Measurements from ENCODE around the gene HAND2. TPM values are rescaled to one million over a fixed set of nuclear protein-coding genes. Genes with fewer than 3 reads are reported as not detected.

HAND2 gene
- not detected for total RNA-seq (ENCODE audit: unreplicated experiment)
- long read RNA-seq = 0 reads

GRCh38 chr4:173529477-173530325 is at the start of gene HAND2:
HAND2 (minus strand) TSS chr4:173530229; CDS start chr4:173529289, 940 bp downstream.
- TF ChIP-seq, protein P1, sequence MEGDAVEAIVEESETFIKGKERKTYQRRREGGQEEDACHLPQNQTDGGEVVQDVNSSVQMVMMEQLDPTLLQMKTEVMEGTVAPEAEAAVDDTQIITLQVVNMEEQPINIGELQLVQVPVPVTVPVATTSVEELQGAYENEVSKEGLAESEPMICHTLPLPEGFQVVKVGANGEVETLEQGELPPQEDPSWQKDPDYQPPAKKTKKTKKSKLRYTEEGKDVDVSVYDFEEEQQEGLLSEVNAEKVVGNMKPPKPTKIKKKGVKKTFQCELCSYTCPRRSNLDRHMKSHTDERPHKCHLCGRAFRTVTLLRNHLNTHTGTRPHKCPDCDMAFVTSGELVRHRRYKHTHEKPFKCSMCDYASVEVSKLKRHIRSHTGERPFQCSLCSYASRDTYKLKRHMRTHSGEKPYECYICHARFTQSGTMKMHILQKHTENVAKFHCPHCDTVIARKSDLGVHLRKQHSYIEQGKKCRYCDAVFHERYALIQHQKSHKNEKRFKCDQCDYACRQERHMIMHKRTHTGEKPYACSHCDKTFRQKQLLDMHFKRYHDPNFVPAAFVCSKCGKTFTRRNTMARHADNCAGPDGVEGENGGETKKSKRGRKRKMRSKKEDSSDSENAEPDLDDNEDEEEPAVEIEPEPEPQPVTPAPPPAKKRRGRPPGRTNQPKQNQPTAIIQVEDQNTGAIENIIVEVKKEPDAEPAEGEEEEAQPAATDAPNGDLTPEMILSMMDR (IDR thresholded peaks at IDR 0.05; ENCODE audit: partially characterized antibody, unreplicated experiment) = no peak
- peak; percentile 61 for DNase-seq
- Mint-ChIP-seq H3K27ac (ENCODE audit: unreplicated experiment) (no peak within 1 kb of the TSS), H3K36me3 (ENCODE audit: unreplicated experiment) (no peaks in the 10 kb centered on the region), H3K9me3 (ENCODE audit: unreplicated experiment) (peaks cover 21% of the 10 kb centered on the region), H3K4me3 (ENCODE audit: unreplicated experiment) (peak within 1 kb of the TSS; percentile 88), H3K27me3 (ENCODE audit: unreplicated experiment) (peaks cover 49% of the 10 kb centered on the region), H3K4me1 (ENCODE audit: low read depth, unreplicated experiment) (peaks cover 5% of the 10 kb centered on the region)

DNA sequence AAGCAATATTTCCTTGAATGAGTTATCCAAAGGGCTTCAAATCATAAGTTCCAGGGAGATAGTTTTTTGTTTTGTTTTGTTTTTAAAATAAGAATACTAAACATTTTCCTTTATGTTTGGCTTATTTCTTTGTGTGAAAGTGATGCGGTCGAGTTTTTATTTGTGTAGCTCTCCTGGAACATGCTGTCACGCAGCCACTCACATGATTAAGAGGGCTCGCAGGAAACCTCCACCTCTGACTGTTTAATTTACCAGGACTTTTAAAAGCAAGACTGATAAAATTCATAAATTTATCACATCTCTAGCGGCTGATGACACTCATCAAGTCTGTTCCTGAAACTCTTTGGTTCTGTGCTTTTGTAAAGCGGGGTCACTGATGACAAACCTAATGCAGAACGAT is 48.9 kb upstream of the HAND2 start:
- H3K27me3 Mint-ChIP-seq (ENCODE audit: unreplicated experiment) = peaks cover 3% of the 10 kb centered on the region
- no peak overlapping the region for H3K27ac Mint-ChIP-seq (ENCODE audit: unreplicated experiment)
- H3K4me3 Mint-ChIP-seq (ENCODE audit: unreplicated experiment) = no peak overlapping the region
- no peaks in the 10 kb centered on the region for H3K4me1 Mint-ChIP-seq (ENCODE audit: low read depth, unreplicated experiment)
- no peak for DNase-seq
- no peaks in the 10 kb centered on the region for H3K36me3 Mint-ChIP-seq (ENCODE audit: unreplicated experiment)
- TF ChIP-seq, protein P1 (IDR thresholded peaks at IDR 0.05; ENCODE audit: partially characterized antibody, unreplicated experiment) = no peak
- H3K9me3 Mint-ChIP-seq (ENCODE audit: unreplicated experiment) = no peaks in the 10 kb centered on the region

GRCh38 chr4:173577963-173578362 is 47.9 kb upstream of the HAND2 start:
- Mint-ChIP-seq H3K4me1 (ENCODE audit: low read depth, unreplicated experiment) (no peaks in the 10 kb centered on the region), H3K27me3 (ENCODE audit: unreplicated experiment) (peaks cover 3% of the 10 kb centered on the region), H3K9me3 (ENCODE audit: unreplicated experiment) (no peaks in the 10 kb centered on the region), H3K36me3 (ENCODE audit: unreplicated experiment) (no peaks in the 10 kb centered on the region), H3K27ac (ENCODE audit: unreplicated experiment) (no peak overlapping the region), H3K4me3 (ENCODE audit: unreplicated experiment) (no peak overlapping the region)
- TF ChIP-seq, protein P1 (IDR thresholded peaks at IDR 0.05; ENCODE audit: partially characterized antibody, unreplicated experiment) = no peak
- no peak for DNase-seq

GRCh38 chr4:173575482-173576152 is 45.6 kb upstream of the HAND2 start:
- Mint-ChIP-seq H3K4me1 (ENCODE audit: low read depth, unreplicated experiment) (no peaks in the 10 kb centered on the region), H3K27me3 (ENCODE audit: unreplicated experiment) (no peaks in the 10 kb centered on the region), H3K27ac (ENCODE audit: unreplicated experiment) (no peak overlapping the region), H3K36me3 (ENCODE audit: unreplicated experiment) (no peaks in the 10 kb centered on the region), H3K9me3 (ENCODE audit: unreplicated experiment) (no peaks in the 10 kb centered on the region), H3K4me3 (ENCODE audit: unreplicated experiment) (no peak overlapping the region)
- DNase-seq = no peak
- TF ChIP-seq, protein P1 (IDR thresholded peaks at IDR 0.05; ENCODE audit: partially characterized antibody, unreplicated experiment) = no peak

DNA sequence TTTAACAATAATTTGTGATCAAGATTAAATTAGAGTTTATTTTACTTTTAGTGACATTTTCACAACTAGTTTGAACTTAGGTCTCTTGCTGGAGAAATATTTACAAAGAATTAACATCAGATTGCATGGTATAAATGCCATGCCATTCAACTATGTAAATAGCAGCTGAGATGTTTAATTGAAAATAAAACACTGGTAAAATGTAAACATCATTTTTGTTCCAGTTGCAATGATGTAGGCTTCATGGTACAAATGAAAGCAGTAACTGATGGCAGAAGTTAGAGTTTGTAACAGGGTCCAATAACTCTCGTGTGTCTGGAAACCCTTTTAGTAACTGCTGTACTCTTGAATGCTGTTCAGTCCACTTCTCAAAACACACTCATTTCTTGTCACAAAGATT is 43.7 kb upstream of the HAND2 start:
- TF ChIP-seq, protein P1 (IDR thresholded peaks at IDR 0.05; ENCODE audit: partially characterized antibody, unreplicated experiment) = no peak
- Mint-ChIP-seq H3K27ac (ENCODE audit: unreplicated experiment) (no peak overlapping the region), H3K9me3 (ENCODE audit: unreplicated experiment) (no peaks in the 10 kb centered on the region), H3K4me3 (ENCODE audit: unreplicated experiment) (no peak overlapping the region), H3K36me3 (ENCODE audit: unreplicated experiment) (no peaks in the 10 kb centered on the region), H3K27me3 (ENCODE audit: unreplicated experiment) (no peaks in the 10 kb centered on the region), H3K4me1 (ENCODE audit: low read depth, unreplicated experiment) (no peaks in the 10 kb centered on the region)
- no peak for DNase-seq
